PC-3 (cell line): ENCODE data around the gene WRNIP1. TPM values are rescaled to one million over a fixed set of nuclear protein-coding genes. Genes with fewer than 3 reads are reported as not detected.
A peak's percentile ranks its signal among the peaks of the same experiment; 100 is the strongest.

Experiments used
- ATAC-seq: fragments of 200-7000 bp; cut with Tn5 transposase; 2 replicates; pipeline ENCODE4 v1.9.1; 2020; ENCODE audit warnings: mild to moderate bottlenecking, moderate library complexity
- BruUV-seq: library from RNA; stranded (reverse); fragments of 400-500 nt; replicated peaks from 2 replicates; lab custom pipeline; 2021; lab: Mats Ljungman, UMichigan
- CTCF ChIA-PET: fragments of 300-600 bp; sonication (Branson Sonifier 250); formaldehyde crosslinking; loops from one replicate; lab custom pipeline; 2022; ENCODE audit warnings: antibody characterized with exemption; lab: Charles Lee
- POLR2A ChIA-PET: fragments of 300-600 bp; sonication (Branson Sonifier 250); formaldehyde crosslinking; loops from one replicate; lab custom pipeline; 2022; ENCODE audit warnings: antibody characterized with exemption; ENCODE audit not compliant: unreplicated experiment; lab: Charles Lee
- DNase-seq: peaks from one replicate; pipeline ENCODE4 v3.0.0-alpha.2; 2015
- H2AFZ ChIP-seq: fragments of 300-600 bp; sonication (generic); 2 replicates; pipeline ENCODE4 v1.6.0; 2016; ENCODE audit warnings: antibody characterized with exemption, low read length
- H3F3A ChIP-seq: fragments of 300-600 bp; sonication (generic); one replicate; pipeline ENCODE4 v1.6.0; 2017; ENCODE audit warnings: antibody characterized with exemption, low read length, control low read depth, mild to moderate bottlenecking; ENCODE audit not compliant: unreplicated experiment
- H3K27ac ChIP-seq: fragments of 300-600 bp; sonication (generic); 2 replicates; pipeline ENCODE4 v1.5.1; 2016; ENCODE audit warnings: mild to moderate bottlenecking, low read length
- H3K27me3 ChIP-seq: fragments of 300-600 bp; sonication (generic); 2 replicates; pipeline ENCODE4 v1.6.1; 2016; ENCODE audit warnings: low read length, mixed read lengths
- H3K36me3 ChIP-seq: fragments of 300-600 bp; sonication (generic); 2 replicates; pipeline ENCODE4 v1.6.1; 2016; ENCODE audit warnings: low read depth, mixed run types, low read length, mixed read lengths
- H3K4me1 ChIP-seq: fragments of 300-600 bp; sonication (generic); 2 replicates; pipeline ENCODE4 v1.5.1; 2016; ENCODE audit warnings: low read length; ENCODE audit not compliant: insufficient read depth
- H3K4me2 ChIP-seq: fragments of 300-600 bp; sonication (generic); 2 replicates; pipeline ENCODE4 v1.6.0; 2016; ENCODE audit warnings: low read length
- H3K4me3 ChIP-seq: fragments of 300-600 bp; sonication (generic); 2 replicates; pipeline ENCODE4 v1.5.1; 2016; ENCODE audit warnings: mild to moderate bottlenecking, low read length, mixed read lengths
- H3K79me2 ChIP-seq: fragments of 300-600 bp; sonication (generic); 2 replicates; pipeline ENCODE4 v1.6.1; 2017; ENCODE audit warnings: low read length, mixed read lengths
- H3K9ac ChIP-seq: fragments of 300-600 bp; sonication (generic); 2 replicates; pipeline ENCODE4 v1.6.0; 2016; ENCODE audit warnings: mild to moderate bottlenecking, low read length
- H3K9me2 ChIP-seq: fragments of 300-600 bp; sonication (generic); replicated peaks from 2 replicates; pipeline ENCODE4 v1.6.1; 2016; ENCODE audit warnings: mixed run types, low read length, mixed read lengths
- H3K9me3 ChIP-seq: fragments of 300-600 bp; sonication (generic); 2 replicates; pipeline ENCODE4 v1.6.1; 2016; ENCODE audit warnings: low read length, mixed read lengths
- H4K20me1 ChIP-seq: fragments of 300-600 bp; sonication (generic); 2 replicates; pipeline ENCODE4 v1.6.1; 2016; ENCODE audit warnings: low read length, mixed read lengths
- EZH2 ChIP-seq: fragments of 300-600 bp; sonication (generic); IDR thresholded peaks from one replicate; pipeline ENCODE4 v1.6.1; 2017; ENCODE audit warnings: antibody characterized with exemption, mild to moderate bottlenecking, low read length; ENCODE audit not compliant: unreplicated experiment
- EZH2phosphoT487 ChIP-seq: fragments of 300-600 bp; sonication (generic); IDR thresholded peaks from 2 replicates; pipeline ENCODE4 v1.6.1; 2018; ENCODE audit warnings: mild to moderate bottlenecking, antibody characterized with exemption, low read length, borderline replicate concordance
- intact Hi-C: fragments of 100-400 bp; cut with micrococcal nuclease; formaldehyde crosslinking; loops from 2 replicates; pipeline ENCODE4 v1.9.0; 2023
- total RNA-seq: library from RNA; depleted of rRNA; stranded (reverse); fragments of >200 nt; gene quantifications from 2 replicates; pipeline ENCODE4 v1.2.3, GENCODE V29; 2014
- TF ChIP-seq, protein P1 (sequence below): fragments of 300-600 bp; sonication (generic); conservative IDR thresholded peaks from 2 replicates; pipeline ENCODE4 v1.5.1; 2017; ENCODE audit warnings: antibody characterized with exemption, low read depth, mild to moderate bottlenecking, low read length

WRNIP1 gene
- total RNA-seq, 1 experiment from 2014 or later = 92.2 TPM

GRCh38 chr6:2828629-2829028 lies 63.4 kb downstream of the WRNIP1 start:
- H3K4me1 ChIP-seq = peaks cover 10% of the 10 kb centered on the region
- H3K27me3 ChIP-seq = no peaks in the 10 kb centered on the region
- BruUV-seq = no TSS peak
- H3K9ac ChIP-seq = no peak overlapping the region
- intact Hi-C loops = no loop called here
- peaks cover 8% of the 10 kb centered on the region; the same call in 1 of the 2 replicates for H3K36me3 ChIP-seq
- DNase-seq (no peak), ATAC-seq (no peak)
- no peaks in the 10 kb centered on the region for H4K20me1 ChIP-seq
- no peak overlapping the region for H2AFZ ChIP-seq
- TF ChIP-seq EZH2 (no peak), EZH2phosphoT487 (no peak)
- TF ChIP-seq, protein P1, sequence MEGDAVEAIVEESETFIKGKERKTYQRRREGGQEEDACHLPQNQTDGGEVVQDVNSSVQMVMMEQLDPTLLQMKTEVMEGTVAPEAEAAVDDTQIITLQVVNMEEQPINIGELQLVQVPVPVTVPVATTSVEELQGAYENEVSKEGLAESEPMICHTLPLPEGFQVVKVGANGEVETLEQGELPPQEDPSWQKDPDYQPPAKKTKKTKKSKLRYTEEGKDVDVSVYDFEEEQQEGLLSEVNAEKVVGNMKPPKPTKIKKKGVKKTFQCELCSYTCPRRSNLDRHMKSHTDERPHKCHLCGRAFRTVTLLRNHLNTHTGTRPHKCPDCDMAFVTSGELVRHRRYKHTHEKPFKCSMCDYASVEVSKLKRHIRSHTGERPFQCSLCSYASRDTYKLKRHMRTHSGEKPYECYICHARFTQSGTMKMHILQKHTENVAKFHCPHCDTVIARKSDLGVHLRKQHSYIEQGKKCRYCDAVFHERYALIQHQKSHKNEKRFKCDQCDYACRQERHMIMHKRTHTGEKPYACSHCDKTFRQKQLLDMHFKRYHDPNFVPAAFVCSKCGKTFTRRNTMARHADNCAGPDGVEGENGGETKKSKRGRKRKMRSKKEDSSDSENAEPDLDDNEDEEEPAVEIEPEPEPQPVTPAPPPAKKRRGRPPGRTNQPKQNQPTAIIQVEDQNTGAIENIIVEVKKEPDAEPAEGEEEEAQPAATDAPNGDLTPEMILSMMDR = no peak
- no peaks in the 10 kb centered on the region for H3K79me2 ChIP-seq
- H3K4me2 ChIP-seq = no peak overlapping the region
- CTCF ChIA-PET = no interaction called here
- no peaks in the 10 kb centered on the region for H3K9me3 ChIP-seq
- peaks cover 3% of the 10 kb centered on the region for H3F3A ChIP-seq
- H3K9me2 ChIP-seq = no peaks in the 10 kb centered on the region
- POLR2A ChIA-PET = no interaction called here
- H3K27ac ChIP-seq = no peak overlapping the region
- no peak overlapping the region for H3K4me3 ChIP-seq

DNA sequence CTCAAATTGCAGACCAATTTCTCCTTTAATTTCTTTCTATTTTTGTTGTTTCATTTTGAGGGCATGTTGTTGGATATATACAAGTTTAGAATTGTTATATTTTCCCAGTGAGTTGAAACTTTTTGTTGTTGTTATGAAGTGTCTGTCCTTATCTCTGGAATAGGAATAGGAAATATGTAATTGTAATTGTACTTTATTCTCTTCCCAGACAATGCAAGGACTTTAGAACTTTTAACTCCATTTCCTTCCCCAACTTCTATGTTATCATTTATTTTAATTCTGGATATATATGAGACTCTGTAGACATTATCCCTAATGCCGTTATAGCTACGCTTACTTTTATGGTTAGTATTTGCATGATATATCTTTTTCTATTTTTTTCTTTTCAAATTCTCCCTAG lies 64.1 kb downstream of the WRNIP1 start:
- CTCF ChIA-PET = no interaction called here
- Histone ChIP-seq H3K4me1 (peaks cover 3% of the 10 kb centered on the region), H3K4me3 (no peak overlapping the region), H3K27ac (no peak overlapping the region), H3F3A (no peaks in the 10 kb centered on the region), H2AFZ (no peak overlapping the region), H3K9ac (no peak overlapping the region), H3K27me3 (no peaks in the 10 kb centered on the region), H3K79me2 (no peaks in the 10 kb centered on the region), H3K36me3 (peaks cover 14% of the 10 kb centered on the region; the same call in 1 of the 2 replicates), H3K9me2 (no peaks in the 10 kb centered on the region), H3K4me2 (no peak overlapping the region), H4K20me1 (no peaks in the 10 kb centered on the region), H3K9me3 (no peaks in the 10 kb centered on the region)
- TF ChIP-seq EZH2 (no peak), EZH2phosphoT487 (no peak)
- TF ChIP-seq, protein P1 = no peak
- POLR2A ChIA-PET = no interaction called here
- DNase-seq (no peak), ATAC-seq (no peak)
- intact Hi-C loops = no loop called here
- BruUV-seq = no TSS peak

DNA sequence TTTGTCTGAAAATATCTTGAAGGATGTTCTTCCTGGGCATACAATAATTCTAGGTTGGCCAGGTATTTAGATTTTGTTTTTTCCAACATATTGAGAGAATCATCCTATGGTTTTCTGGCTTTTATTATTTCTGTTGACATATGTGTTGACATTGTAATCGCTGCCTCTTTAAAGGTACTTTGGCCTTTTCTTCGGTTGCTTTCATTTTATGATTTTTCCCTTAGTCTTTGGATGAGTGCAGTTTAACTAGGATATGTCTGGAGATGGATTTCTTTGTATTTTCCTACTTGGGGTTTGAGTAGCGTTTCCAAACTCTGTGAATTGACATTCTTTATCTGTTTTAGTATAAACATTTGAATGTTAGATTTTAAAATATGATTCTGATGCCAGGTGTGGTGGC lies 65.0 kb downstream of the WRNIP1 start:
- Histone ChIP-seq H2AFZ (no peak overlapping the region), H3K27ac (peak overlapping the region; percentile 9; the same call in 1 of the 2 replicates), H3K9me3 (no peaks in the 10 kb centered on the region), H3K4me3 (no peak overlapping the region), H3F3A (no peaks in the 10 kb centered on the region), H3K4me1 (no peaks in the 10 kb centered on the region), H4K20me1 (no peaks in the 10 kb centered on the region), H3K79me2 (no peaks in the 10 kb centered on the region), H3K9ac (no peak overlapping the region), H3K36me3 (peaks cover 23% of the 10 kb centered on the region), H3K9me2 (no peaks in the 10 kb centered on the region), H3K27me3 (no peaks in the 10 kb centered on the region), H3K4me2 (no peak overlapping the region)
- ChIA-PET POLR2A (no interaction called here), CTCF (no interaction called here)
- TF ChIP-seq EZH2 (no peak), EZH2phosphoT487 (no peak)
- TF ChIP-seq, protein P1 = no peak
- intact Hi-C loops = no loop called here
- DNase-seq = no peak
- ATAC-seq = no peak
- no TSS peak for BruUV-seq
